GM21367 (cell line): ENCODE measurements around the gene EGFLAM.

Source experiments
- ATAC-seq: cut with Tn5 transposase; IDR thresholded peaks from one replicate; pipeline ENCODE4 v1.9.1; 2021; ENCODE audit not compliant: unreplicated experiment

Gene EGFLAM

GRCh38 chr5:38445374-38446028 lies 187.1 kb downstream of the EGFLAM start:
- no peak for ATAC-seq

- ATAC-seq = no peak
These were observed 187.7 kb downstream of the EGFLAM start for GRCh38 chr5:38446029-38446522.

- ATAC-seq = no peak
These were observed 188.7 kb downstream of the EGFLAM start for GRCh38 chr5:38447056-38447455.

- ATAC-seq = no peak
These were observed 189.4 kb downstream of the EGFLAM start for GRCh38 chr5:38447786-38448185.

GRCh38 chr5:38448568-38449350 lies 190.4 kb downstream of the EGFLAM start:
- ATAC-seq = no peak

- ATAC-seq = no peak
These were observed 192.3 kb downstream of the EGFLAM start for GRCh38 chr5:38450627-38451026.

- no peak for ATAC-seq
These were observed 192.8 kb downstream of the EGFLAM start for GRCh38 chr5:38451074-38451725.

- ATAC-seq = no peak
These were observed 193.8 kb downstream of the EGFLAM start for GRCh38 chr5:38452201-38452600.

GRCh38 chr5:38453506-38453905 lies 195.1 kb downstream of the EGFLAM start:
- ATAC-seq = peak; percentile 100

- ATAC-seq = no peak
These were observed 195.6 kb downstream of the EGFLAM start for GRCh38 chr5:38453921-38454320.

- no peak for ATAC-seq
These were observed 197.5 kb downstream of the EGFLAM start for GRCh38 chr5:38455796-38456330.

- no peak for ATAC-seq
These were observed 198.5 kb downstream of the EGFLAM start for GRCh38 chr5:38456657-38457399.

GRCh38 chr5:38458174-38458573 lies 199.8 kb downstream of the EGFLAM start:
- no peak for ATAC-seq

- ATAC-seq = no peak
These were observed 204.7 kb downstream of the EGFLAM start for GRCh38 chr5:38462976-38463633.

GRCh38 chr5:38463634-38464521 lies 205.5 kb downstream of the EGFLAM start:
- no peak for ATAC-seq

- ATAC-seq = no peak
These were observed 206.7 kb downstream of the EGFLAM start for GRCh38 chr5:38465061-38465460.

- no peak for ATAC-seq
These were observed 207.5 kb downstream of the EGFLAM start for GRCh38 chr5:38465702-38466423.

- no peak for ATAC-seq
These were observed 208.2 kb downstream of the EGFLAM start for GRCh38 chr5:38466424-38467189.
